ENCODE measurements around the gene PRC1.

DNA sequence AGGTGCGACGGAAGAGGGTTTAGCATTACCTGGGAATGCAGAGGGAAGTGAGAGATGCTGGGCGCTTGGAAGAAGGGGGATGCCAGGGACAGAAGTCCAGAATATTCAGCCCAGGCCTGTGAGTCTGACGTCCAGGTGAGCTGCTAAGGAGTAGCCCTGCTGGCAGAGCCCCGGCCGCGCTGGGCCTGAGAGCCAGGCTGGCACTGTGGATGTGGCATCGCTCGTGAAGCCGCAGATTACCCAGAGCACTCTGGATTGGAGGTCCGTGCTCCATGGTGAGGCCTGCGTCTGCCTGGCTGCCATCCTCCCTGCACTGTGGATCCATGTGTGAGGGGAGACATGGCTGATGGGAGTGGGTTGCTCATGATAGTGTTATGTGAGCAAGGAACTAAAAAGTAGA is 76.8 kb downstream of the PRC1 start:
- TF ChIP-seq, protein P1, sequence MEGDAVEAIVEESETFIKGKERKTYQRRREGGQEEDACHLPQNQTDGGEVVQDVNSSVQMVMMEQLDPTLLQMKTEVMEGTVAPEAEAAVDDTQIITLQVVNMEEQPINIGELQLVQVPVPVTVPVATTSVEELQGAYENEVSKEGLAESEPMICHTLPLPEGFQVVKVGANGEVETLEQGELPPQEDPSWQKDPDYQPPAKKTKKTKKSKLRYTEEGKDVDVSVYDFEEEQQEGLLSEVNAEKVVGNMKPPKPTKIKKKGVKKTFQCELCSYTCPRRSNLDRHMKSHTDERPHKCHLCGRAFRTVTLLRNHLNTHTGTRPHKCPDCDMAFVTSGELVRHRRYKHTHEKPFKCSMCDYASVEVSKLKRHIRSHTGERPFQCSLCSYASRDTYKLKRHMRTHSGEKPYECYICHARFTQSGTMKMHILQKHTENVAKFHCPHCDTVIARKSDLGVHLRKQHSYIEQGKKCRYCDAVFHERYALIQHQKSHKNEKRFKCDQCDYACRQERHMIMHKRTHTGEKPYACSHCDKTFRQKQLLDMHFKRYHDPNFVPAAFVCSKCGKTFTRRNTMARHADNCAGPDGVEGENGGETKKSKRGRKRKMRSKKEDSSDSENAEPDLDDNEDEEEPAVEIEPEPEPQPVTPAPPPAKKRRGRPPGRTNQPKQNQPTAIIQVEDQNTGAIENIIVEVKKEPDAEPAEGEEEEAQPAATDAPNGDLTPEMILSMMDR (IDR thresholded peaks at IDR 0.05; ENCODE audit: insufficient read depth, low read length, poor library complexity, severe bottlenecking): no peak
- no peak for TF ChIP-seq EZH2phosphoT487 (conservative IDR thresholded peaks at IDR 0.05; ENCODE audit: low read length)

Measured in SU-DHL-6 (cell line).